ENCODE measurements around the gene MIPEP. TPM values are rescaled to one million over a fixed set of nuclear protein-coding genes. Genes with fewer than 3 reads are reported as not detected.
"Not testable (repeated sequence)": the region's sequence is repeated elsewhere in the genome, so short reads cannot be mapped to it uniquely, and the experiment has no call there.

Gene MIPEP
- total and polyA plus RNA-seq, 9 of the 15 experiments (the other 6 are each of a cell fraction or from before 2014, with no cell fraction given), result 1.7 to 19.3 (median 13.1) TPM

GRCh38 chr13:23893791-23894190, 4.6 kb upstream of the MIPEP start:
- BruUV-seq (replicated peaks); H3K4me2 ChIP-seq (ENCODE audit: insufficient read depth, low read length); H3K4me3 ChIP-seq; H3K9me1 ChIP-seq (ENCODE audit: control insufficient read depth, insufficient read depth, low read length); H3K27ac ChIP-seq (ENCODE audit: extremely low read depth, low read depth, low read length); H3K36me3 ChIP-seq (ENCODE audit: control insufficient read depth, insufficient read depth, low read length); FAIRE-seq; DNase-seq (ENCODE audit: extremely low read depth in 1 of 4, low spot score in 3 of 4); H3K79me2 ChIP-seq (ENCODE audit: control insufficient read depth, insufficient read depth, low read length); H3K9ac ChIP-seq (ENCODE audit: insufficient read depth in 1 of 2, low read depth in 2 of 2, low read length in 2 of 2); CTCF ChIA-PET (ENCODE audit: low intra/inter-chr PET ratio); H4K20me1 ChIP-seq (replicated peaks; ENCODE audit: control insufficient read depth, insufficient read depth, low read length); POLR2A ChIA-PET; H3K9me3 ChIP-seq (replicated peaks; ENCODE audit: control insufficient read depth, insufficient read depth, low read depth, low read length); H3K27me3 ChIP-seq (ENCODE audit: control insufficient read depth in 2 of 2, insufficient read depth in 2 of 2, low read length in 2 of 2); ATAC-seq; H2AFZ ChIP-seq (ENCODE audit: low read depth, low read length); H3K4me1 ChIP-seq (replicated peaks in 1 of 2; ENCODE audit: control insufficient read depth in 2 of 2, insufficient read depth in 2 of 2, low read length in 2 of 2): not testable (repeated sequence)
- in situ Hi-C loops (cut with MboI) (loop anchor here (10.0 kb wide), 1 partner anchor 429 kb away; no protein-coding TSS in a partner anchor), intact Hi-C loops (cut with micrococcal nuclease) (loop anchor here (10.0 kb wide), 1 partner anchor 429 kb away; no protein-coding TSS in a partner anchor)
- no CpG with 5 or more reads among the region's 4 CpGs for WGBS (ENCODE audit: insufficient coverage, low coverage, missing lambda C conversion rate)

GRCh38 chr13:23889615-23890607, 711 bp upstream of the MIPEP start:
- DNase-seq (ENCODE audit: extremely low read depth in 1 of 4, low spot score in 3 of 4), result no peak
- Histone ChIP-seq H3K36me3 (ENCODE audit: control insufficient read depth, insufficient read depth, low read length) (peaks cover 6% of the 10 kb centered on the region; the same call in 1 of the 3 replicates), H3K9me3 (replicated peaks; ENCODE audit: control insufficient read depth, insufficient read depth, low read depth, low read length) (no peaks in the 10 kb centered on the region), H2AFZ (ENCODE audit: low read depth, low read length) (peak overlapping the region; percentile 93), H3K9me1 (ENCODE audit: control insufficient read depth, insufficient read depth, low read length) (no peaks in the 10 kb centered on the region), H3K4me1 (replicated peaks in 1 of 2; ENCODE audit: control insufficient read depth in 2 of 2, insufficient read depth in 2 of 2, low read length in 2 of 2) (peaks cover 0 to 3% of the 10 kb centered on the region in 2 experiments; a peak in 3 of 5 replicates), H3K79me2 (ENCODE audit: control insufficient read depth, insufficient read depth, low read length) (peaks cover 11% of the 10 kb centered on the region; the same call in 2 of the 3 replicates), H3K4me2 (ENCODE audit: insufficient read depth, low read length) (peak overlapping the region; percentile 89), H3K9ac (ENCODE audit: insufficient read depth in 1 of 2, low read depth in 2 of 2, low read length in 2 of 2) (no peak overlapping the region), H3K27me3 (ENCODE audit: control insufficient read depth in 2 of 2, insufficient read depth in 2 of 2, low read length in 2 of 2) (no peaks in the 10 kb centered on the region), H3K27ac (ENCODE audit: extremely low read depth, low read depth, low read length) (no peak overlapping the region), H3K4me3 (peak overlapping the region; percentile 86), H4K20me1 (replicated peaks; ENCODE audit: control insufficient read depth, insufficient read depth, low read length) (no peaks in the 10 kb centered on the region)
- peak; percentile 57 for ATAC-seq
- intact Hi-C loops (cut with micrococcal nuclease), result loop anchor here (10.0 kb wide), 1 partner anchor 425 kb away; no protein-coding TSS in a partner anchor
- WGBS (ENCODE audit: insufficient coverage, low coverage, missing lambda C conversion rate), result 28% methylated on average over 12 of the region's 15 CpGs
- ChIA-PET CTCF (ENCODE audit: low intra/inter-chr PET ratio) (interaction anchor here (1.1 kb wide), 1 partner anchor 174 kb away, joined by 4 read pairs; no protein-coding TSS in a partner anchor), POLR2A (interaction anchor here (1.2 kb wide), 1 partner anchor 41 kb away, joined by 3 read pairs; no protein-coding TSS in a partner anchor)
- peak; percentile 56 for FAIRE-seq
- in situ Hi-C loops (cut with MboI), result loop anchor here (10.0 kb wide), 1 partner anchor 425 kb away; no protein-coding TSS in a partner anchor
- no TSS peak for BruUV-seq (replicated peaks)
- no peak for TF ChIP-seq NELFE (IDR thresholded peaks at IDR 0.05; ENCODE audit: insufficient read depth, insufficient read length)
- no peak for TF ChIP-seq PPARD (CRISPR knock-in tag; IDR thresholded peaks at IDR 0.05)
- TF ChIP-seq CHD4 (IDR thresholded peaks at IDR 0.05; ENCODE audit: insufficient read depth, insufficient replicate concordance, low read depth, low read length, poor library complexity, severe bottlenecking), result no peak
- no peak for TF ChIP-seq ZNF395 (CRISPR knock-in tag; IDR thresholded peaks at IDR 0.05)
- 0 out of 4 replicates have a peak, but pooled peaks of 1 of the 2 experiments have one; percentile 18 for TF ChIP-seq RCOR1 (IDR thresholded peaks at IDR 0.05; ENCODE audit: borderline replicate concordance in 1 of 2, low read depth in 2 of 2, low read length in 2 of 2)
- TF ChIP-seq CTCF (IDR thresholded peaks at IDR 0.05 in 2 of 3, conservative IDR thresholded peaks at IDR 0.05 in 1 of 3; ENCODE audit: insufficient read depth in 2 of 3, low read depth in 1 of 3, low read length in 3 of 3), result peak; percentile 10 to 44 (median 20); a peak in 2 of 6 replicates
- TF ChIP-seq RAD21 (CRISPR knock-in tag; conservative IDR thresholded peaks at IDR 0.05 in 1 of 2, IDR thresholded peaks at IDR 0.05 in 1 of 2), result peak in 1 of 2 experiments; percentile 49; a peak in 3 of 4 replicates

Measured in K562 (cell line).